Stimulated activated CD4-positive, alpha-beta T cell treated with anti-CD3 and anti-CD28 coated beads, Interleukin-1b, Interleukin-23, amount 100 ng/mL, for 24 hours (primary cell): ENCODE measurements around the gene ABCC3.

Experiments
- DNase-seq, 4 experiments: peaks; one replicate each; pipeline ENCODE4 v3.0.0-alpha.2; 2020; ENCODE audit warnings: low read depth in 4 of 4, low spot score in 1 of 4

ABCC3 gene

DNA sequence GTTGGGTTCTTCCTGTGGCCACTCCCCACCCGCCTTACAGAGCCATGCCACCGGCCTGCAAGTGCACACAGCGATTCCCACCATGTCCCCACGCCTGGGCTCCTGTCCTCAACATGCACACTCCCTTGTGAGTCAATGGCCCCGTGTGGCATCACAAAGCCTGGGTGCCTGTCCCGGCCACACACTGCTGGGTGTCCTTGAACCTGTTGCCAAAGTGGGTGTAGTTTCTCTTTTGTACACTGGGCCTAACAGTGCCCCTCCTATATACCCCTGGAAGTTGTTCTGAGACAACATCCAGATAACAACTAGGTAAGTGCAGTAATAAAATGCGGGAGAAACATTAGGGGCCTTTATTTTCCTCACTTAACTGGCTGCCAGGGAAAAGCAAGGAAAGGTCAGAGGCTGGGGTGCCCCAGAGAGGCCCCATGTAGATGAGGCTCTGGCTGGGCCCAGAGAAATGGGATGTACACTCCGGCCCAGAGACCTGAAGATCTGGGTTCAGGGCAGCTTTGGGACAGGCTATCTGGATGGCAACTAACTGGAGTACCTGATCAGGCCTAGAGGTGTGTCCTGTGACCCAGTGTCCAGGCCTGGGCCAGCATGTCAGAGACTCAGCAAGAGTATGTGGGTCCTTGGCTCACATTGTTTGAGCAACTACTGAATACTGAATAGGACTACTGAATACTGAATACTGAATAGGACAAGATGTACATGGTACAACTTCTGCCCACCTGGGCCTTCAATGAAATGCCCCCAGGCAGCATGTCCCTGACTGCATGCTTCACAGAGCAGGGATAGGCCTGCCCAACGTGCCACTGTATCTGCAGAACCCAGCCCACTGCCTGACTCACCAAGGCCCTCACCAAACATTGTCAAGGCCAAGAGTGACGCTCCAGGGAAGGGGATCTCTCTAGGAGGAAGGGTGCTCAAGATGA, 8.3 kb downstream of the ABCC3 start:
- no peak for DNase-seq

DNA sequence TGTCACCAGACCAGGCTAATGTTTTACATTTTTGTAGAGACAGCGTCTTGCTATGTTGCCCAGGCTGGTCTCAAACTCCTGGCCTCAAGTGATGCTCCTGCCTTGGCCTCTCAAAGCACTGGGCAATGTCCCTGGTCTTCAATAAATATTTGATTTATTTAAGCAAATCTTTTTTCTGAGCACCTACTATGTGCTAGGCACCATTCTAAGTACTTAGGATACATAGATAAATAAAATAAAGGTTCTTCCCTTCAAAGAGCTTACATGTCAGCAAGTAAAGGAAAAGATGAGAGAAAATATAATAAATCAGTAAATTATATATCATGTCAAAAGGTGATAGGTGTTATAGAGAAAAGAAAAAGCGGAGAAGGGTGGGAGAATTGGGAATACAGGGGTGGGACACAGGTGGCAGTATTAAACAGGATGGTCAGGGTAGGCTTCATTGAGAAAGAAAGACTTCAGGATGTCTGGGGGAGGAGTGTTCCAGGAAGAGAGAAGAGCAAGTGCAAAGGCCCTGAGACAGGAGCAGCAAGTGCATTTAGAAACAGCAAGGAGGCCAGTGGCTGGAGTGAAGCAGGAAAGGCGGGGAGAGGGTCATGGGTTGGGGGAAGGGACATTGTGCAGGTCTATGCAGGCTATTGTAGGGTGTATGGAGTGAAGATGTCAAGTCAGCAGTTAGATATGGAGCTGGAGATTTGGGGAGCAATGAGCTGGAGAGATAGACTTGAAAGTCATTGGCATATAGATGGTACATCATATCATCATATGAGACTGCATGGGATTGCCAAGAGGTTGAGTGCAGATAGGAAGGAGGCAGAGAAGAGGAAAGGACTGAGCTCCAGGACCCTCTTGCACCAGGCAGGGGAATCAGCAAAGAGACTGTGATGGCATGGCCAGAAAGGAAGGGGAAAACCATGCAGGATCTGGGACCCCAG, 11.3 kb downstream of the ABCC3 start:
- no peak for DNase-seq

DNA sequence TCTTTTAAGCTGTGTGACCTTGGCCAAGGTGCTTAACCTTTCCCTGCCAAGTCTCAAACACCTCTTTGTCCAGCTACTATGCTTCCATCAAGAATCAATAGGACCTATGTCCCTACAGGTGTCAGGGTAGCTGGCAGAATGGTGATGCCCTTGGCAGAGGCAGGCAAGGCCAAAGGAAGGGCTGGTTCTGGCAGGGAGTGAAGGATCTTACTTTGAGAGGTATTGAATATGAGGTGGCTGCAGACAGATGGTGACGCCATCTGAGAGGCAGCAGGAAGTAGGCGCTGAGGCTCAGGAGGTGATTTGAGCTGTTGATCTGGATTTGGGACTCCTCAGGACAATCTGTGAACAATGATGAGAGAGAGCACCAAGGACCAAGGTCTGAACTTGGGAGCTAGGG, 12.5 kb downstream of the ABCC3 start:
- no peak for DNase-seq

DNA sequence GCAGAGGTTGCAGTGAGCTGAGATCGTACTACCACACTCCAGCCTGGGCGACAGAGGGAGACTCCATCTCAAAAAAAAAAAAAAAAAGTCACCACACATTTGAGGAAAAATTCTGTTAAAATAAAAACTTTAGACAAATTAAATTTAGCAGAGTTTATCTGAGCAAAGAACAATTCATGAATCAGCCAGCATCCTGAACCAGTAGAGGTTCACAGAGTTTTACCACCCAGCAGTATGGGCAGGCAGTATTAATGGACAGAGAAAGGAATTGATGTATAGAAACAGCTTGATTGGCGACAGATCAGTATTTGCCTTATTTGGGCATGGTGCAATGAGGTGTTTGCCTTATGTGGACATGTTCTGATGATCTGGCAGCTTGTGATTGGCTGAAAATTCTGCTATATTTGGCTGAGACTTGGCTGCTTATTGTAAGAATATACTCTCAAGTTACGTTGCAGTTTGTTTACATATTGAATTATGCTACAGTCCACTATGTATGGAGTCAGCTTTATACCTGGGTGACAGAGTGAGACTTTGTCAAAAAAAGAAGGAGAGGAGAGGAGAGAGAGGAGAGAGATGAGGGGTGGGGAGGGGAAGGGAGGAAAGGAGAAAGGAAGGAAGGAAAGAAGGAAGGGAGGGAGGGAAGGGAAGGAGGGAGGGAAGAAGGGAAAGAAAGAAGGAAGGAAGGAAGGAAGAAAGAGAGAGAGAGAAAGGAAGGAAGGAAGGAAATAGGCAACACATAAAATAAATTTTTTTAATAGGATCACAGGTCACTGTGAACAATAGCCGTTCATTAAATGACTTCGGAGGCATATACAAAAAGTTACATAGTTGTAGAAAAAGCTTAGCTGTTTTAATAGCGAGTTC, 14.6 kb downstream of the ABCC3 start:
- no peak for DNase-seq

DNA sequence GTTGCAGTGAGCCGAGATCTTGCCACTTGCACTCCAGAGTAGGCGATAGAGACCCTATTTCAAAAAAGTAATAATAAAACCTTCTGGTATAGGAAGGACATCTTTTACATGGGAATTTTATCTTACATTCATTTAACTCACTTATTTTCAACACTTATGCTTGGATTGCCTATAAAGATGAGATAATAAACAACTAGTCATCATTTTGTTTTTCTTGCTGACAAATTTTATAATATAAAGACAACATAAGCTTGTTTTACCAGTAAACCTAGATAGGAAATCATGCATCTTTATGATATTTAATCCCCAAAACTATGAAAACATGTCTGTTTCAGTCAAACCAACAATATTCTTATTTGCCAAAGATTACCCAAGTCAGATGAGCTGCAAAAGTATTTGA, 17.0 kb downstream of the ABCC3 start:
- DNase-seq: no peak

DNA sequence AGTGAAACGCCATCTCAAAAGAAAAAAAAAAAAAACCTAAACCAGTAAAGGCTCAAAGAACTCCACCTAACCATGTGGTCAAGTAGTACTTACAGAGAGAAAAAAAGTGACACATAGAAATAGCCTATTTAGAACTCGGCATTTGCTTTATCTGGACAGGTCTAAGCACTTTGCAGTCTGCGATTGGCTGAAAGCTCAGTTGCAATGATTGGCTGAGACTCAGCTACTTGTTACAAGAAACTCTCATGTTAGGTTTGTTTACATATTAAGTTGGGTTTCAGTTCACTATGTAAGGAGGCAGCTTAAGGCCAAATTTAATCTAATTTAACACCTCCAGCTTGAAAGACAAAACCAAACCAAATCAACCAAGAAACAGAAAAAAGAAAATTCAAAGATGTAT, 19.1 kb downstream of the ABCC3 start:
- DNase-seq: no peak

DNA sequence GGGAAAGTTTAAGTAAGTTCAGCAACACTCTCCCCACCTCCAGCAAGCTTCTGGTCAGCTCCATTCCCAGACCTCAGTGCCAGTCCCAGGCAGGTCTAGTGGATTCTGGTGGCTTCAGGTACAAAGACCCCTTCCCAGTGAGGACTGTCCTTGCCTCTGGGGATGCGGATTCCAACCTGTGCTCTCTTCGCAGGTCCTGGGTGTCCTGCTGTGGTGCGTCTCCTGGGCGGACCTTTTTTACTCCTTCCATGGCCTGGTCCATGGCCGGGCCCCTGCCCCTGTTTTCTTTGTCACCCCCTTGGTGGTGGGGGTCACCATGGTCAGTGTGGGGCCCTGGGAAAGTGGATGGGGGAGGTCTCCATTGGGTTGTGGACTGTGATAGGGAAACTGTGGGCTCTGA, 21.8 kb downstream of the ABCC3 start:
- no peak for DNase-seq

DNA sequence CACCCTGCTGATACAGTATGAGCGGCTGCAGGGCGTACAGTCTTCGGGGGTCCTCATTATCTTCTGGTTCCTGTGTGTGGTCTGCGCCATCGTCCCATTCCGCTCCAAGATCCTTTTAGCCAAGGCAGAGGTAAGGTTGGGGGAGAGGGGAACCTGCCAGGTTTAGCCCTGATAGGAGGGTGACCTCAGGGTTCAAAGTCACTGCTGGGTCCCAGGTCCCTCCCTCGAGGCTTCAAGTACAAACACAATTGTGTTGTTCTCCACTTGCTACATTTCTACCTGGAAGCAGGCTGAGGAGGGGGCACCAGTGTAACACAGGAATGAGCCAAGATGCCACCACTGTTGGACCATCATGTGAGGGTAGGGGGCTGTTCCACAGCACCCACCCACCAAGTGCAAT, 22.4 kb downstream of the ABCC3 start:
- DNase-seq: no peak

DNA sequence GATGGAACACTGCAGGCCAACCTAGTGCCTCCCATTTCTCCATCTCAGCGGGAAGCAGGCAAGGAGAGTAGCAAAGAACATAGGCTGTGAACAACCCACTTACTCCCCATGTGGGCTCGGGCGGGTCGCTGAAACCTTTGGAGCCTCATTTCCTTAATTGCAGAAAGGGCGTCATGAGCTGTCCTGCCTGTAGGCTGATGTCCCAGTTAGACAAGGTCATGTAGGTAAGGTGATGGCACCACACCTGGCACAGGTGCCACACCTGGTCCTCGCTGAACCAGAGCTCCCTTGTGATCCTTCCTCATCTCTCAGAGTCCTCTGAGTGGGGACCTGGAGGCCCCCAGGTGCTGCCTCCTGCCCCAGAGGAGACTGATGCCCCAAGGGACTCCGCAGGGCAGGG, 22.9 kb downstream of the ABCC3 start:
- no peak for DNase-seq

DNA sequence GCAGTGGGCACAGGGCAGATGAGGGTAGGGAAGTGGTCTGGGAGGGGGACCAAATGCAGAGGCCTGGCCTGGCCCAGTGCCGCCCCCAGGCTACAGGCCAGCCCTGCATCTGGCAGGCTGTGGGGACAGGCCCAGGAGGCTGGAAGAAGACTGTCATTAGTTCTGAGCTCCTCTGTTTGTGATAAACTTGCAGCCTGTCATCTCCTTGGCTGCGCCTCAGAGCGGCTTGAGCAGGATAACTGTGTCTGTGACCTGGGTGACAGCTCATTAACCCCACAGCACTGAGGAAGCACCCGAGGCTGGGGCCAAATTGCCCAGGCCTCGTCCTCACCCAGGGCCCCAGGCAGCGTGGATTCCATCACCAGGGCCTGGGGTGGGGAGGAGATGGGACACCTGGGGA, 23.9 kb downstream of the ABCC3 start:
- no peak for DNase-seq

DNA sequence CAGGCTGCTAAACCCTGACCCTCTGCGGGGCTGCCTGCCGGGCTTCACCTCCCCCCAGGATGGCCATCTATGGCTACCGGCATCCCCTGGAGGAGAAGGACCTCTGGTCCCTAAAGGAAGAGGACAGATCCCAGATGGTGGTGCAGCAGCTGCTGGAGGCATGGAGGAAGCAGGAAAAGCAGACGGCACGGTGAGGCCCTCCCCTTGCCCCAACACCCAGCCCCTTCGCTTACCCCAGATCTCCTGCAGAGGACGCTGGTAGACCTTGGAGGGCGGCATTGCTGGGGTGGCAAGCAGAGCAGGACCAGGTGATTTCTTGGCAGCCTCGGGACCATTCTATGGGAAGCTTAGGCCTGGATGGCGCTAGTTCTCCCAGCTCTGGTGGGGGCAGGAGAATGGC, 24.5 kb downstream of the ABCC3 start:
- DNase-seq: no peak

DNA sequence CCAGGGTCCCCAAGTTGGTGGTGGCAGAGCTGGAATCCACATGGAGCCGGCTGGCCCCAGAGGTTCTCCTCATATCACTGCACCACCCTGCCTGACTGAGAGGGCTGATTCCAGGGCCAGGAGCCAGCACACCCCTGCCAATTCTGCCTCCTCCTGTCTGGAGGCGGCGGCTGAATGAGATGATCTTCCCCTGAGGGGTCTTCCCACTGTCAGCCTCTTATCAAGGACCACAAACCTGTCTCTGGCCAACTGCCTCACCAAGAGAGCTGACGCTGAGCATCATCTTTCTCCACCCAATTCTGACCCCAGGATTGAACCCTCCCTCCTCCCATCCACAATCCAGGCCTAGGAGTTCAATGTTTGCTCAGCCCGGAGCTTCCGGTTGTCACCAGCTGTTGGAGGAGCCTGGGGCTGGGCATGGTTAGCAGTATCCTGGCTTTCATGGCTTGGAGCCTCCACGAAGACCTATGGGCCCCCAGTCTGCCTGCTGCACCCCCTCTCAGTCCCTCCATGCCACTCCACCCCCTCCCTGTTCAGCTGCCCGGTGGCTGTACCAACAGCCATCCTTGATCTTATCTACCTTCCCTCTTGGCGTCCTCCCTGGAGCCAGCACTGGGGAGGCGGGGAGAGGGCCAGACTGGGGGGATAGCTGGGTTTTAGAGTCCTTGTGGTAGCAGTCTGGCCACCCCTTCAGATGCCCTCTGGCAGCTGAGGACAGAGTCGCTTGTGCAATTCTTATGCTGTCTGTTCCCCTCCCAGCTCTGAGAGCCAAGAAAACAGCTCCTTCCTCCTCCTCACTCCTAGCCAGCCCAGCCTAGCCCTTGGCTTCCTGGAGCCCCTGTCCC, 25.6 kb downstream of the ABCC3 start:
- DNase-seq: no peak

DNA sequence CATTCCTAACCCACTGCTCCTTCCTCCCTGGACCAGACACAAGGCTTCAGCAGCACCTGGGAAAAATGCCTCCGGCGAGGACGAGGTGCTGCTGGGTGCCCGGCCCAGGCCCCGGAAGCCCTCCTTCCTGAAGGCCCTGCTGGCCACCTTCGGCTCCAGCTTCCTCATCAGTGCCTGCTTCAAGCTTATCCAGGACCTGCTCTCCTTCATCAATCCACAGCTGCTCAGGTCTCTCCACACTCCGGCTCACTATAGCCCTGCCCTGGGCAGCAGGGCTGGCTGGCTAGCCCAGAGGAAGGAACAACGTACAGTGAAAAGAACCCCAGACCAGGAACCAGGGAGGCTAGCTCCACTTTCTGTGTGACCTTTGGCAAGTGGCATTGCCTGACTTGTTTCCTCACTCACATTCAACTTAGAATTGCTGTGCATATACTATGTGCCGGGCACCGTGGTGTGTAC, 26.2 kb downstream of the ABCC3 start:
- DNase-seq: no peak

DNA sequence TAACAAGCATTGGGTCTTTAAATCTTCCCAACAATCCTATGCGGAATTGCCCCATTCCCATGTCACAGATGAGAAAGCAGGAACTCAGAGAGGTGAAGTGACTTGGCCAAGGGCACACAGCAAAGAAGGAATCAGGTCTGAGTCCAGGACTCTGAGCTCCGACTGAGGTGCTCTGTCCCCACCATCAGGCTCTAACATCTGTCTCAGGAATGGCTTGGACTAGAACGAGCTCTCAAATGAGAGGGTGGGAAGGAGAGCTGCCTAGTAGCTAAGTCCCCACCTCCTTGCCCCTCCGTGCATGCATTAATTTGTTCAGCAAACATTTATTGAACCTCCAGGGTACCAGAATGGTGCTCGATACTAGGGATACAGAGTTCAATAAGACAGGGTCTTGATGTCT, 26.7 kb downstream of the ABCC3 start:
- DNase-seq: no peak

DNA sequence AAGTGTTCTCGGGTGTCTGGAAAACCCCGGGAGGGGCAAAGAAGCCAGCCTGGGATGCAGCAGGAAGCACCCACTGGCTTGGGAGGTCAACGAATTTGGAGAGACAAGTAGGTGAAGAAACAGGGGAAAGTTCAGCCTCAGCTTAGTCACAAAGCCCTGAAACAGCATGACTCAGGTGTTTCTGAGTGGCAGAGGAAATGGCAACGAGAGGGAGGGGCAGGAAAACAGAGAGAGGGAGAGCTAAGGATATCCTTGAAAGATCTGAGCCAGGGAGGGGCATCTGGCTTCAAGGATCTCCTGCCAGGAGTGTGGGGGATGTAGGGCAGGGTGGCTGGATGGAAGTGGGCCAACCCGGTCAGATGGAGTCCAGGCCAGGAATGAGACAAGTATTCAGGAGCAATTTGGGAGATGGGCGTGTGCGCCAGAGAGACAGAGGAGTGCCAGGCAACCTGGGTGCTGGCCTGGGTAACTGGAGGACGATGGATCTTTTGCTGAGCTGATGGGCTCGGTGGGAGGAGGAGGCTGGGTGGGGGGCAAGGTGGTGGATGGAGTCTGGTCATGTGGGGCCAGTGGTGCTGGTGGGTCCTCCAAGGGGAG, 27.2 kb downstream of the ABCC3 start:
- peak in 1 of 4 experiments; percentile 18 for DNase-seq

DNA sequence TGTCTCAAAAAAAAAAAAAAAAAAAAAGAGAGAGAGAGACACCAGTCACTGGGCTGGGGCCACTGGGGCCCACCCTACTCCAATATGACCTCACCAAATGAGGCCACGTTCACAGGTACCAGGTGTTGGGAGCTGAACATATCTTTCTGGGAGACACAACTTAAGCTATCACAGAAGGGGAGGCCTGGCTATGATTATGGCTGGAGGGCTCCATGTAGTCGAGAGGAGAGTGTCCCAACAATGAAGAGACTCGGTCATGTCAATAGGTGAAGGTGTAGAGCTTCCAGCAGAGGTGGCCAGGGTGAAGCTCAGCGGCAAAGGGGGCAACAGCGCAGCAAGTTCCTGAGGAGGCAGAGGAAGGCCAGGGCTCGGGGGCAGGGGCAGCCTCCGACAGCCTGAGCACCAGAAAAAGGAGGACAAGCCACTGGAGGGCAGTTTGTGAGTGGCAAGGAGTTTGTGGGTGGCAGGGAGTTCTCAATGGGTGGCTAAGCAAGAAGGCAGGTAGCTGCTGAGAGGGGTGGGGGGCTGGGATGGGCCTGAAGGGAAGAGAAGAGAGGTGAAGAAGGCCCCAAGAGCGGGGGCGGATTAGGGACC, 28.0 kb downstream of the ABCC3 start:
- no peak for DNase-seq

DNA sequence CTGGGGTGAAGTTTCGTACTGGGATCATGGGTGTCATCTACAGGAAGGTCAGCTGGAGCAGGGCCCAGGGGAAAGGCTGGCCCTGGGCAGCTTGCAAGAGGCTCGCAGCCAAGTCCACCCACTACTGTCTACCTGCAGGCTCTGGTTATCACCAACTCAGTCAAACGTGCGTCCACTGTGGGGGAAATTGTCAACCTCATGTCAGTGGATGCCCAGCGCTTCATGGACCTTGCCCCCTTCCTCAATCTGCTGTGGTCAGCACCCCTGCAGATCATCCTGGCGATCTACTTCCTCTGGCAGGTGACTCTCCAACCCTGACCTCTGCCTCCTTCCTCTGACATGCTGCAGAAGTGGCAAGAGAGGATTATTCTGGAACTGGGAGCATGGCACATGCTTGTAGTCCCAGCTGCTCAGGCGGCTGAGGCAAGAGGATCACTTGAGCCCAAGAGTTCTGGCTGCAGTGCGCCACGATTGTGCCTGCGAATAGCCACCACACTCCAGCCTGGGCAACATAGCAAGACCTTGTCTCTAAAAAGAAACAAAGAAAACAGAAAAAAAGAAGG, 29.2 kb downstream of the ABCC3 start:
- DNase-seq: no peak

DNA sequence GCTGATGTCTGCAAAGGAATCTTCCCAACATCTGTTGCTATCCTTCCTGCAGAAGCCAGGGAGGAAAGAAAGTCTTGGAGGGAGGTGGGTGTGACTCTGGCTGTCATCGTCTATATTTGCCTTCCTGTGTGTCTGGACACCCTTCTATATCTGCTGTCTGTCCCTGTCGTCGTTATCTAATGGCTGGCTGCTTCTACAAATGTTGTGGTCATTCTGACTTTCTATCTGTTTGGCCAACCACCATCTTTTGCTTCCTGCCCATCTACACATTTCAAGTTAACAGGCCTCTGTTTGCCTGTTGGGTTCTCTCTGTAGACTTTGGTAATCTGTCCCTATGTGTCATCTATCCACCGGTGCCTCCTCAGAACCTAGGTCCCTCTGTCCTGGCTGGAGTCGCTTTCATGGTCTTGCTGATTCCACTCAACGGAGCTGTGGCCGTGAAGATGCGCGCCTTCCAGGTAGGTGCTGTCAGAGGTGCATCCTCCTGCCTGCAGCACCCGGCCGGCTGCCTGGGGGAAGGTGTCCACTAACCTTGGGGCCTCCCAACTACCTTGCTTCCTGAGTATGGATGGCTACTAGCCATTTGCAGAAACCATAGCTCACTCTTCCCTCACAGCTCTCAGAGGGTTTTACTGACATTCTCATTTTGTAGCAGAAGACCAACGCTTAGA, 30.2 kb downstream of the ABCC3 start:
- DNase-seq: no peak
